ENCODE measurements around the gene SRGAP1.

DNA sequence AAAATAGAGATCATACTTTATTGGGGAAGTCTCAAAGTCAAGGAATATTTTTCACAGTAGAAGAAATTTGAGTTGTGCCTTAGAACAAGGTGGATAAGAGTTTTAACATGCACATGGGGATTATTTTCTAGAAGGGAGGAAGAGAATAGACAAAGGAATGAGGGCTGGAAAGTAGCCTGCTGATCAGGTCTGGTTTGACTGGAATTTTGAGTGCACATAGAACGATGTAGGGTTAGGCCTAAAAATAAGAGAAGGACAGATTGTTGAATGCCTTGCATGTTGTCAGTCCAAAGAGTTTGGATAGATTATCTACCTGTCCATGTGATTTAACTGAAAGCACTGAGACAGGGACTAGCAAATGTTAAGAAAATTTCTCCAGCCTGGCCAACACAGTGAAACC, 87.2 kb downstream of the SRGAP1 start:
- TF ChIP-seq, protein P1, sequence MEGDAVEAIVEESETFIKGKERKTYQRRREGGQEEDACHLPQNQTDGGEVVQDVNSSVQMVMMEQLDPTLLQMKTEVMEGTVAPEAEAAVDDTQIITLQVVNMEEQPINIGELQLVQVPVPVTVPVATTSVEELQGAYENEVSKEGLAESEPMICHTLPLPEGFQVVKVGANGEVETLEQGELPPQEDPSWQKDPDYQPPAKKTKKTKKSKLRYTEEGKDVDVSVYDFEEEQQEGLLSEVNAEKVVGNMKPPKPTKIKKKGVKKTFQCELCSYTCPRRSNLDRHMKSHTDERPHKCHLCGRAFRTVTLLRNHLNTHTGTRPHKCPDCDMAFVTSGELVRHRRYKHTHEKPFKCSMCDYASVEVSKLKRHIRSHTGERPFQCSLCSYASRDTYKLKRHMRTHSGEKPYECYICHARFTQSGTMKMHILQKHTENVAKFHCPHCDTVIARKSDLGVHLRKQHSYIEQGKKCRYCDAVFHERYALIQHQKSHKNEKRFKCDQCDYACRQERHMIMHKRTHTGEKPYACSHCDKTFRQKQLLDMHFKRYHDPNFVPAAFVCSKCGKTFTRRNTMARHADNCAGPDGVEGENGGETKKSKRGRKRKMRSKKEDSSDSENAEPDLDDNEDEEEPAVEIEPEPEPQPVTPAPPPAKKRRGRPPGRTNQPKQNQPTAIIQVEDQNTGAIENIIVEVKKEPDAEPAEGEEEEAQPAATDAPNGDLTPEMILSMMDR (IDR thresholded peaks at IDR 0.05) = no peak
- TF ChIP-seq, protein P2, sequence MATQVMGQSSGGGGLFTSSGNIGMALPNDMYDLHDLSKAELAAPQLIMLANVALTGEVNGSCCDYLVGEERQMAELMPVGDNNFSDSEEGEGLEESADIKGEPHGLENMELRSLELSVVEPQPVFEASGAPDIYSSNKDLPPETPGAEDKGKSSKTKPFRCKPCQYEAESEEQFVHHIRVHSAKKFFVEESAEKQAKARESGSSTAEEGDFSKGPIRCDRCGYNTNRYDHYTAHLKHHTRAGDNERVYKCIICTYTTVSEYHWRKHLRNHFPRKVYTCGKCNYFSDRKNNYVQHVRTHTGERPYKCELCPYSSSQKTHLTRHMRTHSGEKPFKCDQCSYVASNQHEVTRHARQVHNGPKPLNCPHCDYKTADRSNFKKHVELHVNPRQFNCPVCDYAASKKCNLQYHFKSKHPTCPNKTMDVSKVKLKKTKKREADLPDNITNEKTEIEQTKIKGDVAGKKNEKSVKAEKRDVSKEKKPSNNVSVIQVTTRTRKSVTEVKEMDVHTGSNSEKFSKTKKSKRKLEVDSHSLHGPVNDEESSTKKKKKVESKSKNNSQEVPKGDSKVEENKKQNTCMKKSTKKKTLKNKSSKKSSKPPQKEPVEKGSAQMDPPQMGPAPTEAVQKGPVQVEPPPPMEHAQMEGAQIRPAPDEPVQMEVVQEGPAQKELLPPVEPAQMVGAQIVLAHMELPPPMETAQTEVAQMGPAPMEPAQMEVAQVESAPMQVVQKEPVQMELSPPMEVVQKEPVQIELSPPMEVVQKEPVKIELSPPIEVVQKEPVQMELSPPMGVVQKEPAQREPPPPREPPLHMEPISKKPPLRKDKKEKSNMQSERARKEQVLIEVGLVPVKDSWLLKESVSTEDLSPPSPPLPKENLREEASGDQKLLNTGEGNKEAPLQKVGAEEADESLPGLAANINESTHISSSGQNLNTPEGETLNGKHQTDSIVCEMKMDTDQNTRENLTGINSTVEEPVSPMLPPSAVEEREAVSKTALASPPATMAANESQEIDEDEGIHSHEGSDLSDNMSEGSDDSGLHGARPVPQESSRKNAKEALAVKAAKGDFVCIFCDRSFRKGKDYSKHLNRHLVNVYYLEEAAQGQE (IDR thresholded peaks at IDR 0.05; ENCODE audit: insufficient read depth in 1 of 2, low read depth in 2 of 2, low read length in 1 of 2) = no peak
